ENCODE results near the gene AQP2. TPM values are rescaled to one million over a fixed set of nuclear protein-coding genes. Genes with fewer than 3 reads are reported as not detected.
A peak's percentile ranks its signal among the peaks of the same experiment; 100 is the strongest.

Gene AQP2
- total RNA-seq, 1 donor from 2014 or later = not detected

DNA sequence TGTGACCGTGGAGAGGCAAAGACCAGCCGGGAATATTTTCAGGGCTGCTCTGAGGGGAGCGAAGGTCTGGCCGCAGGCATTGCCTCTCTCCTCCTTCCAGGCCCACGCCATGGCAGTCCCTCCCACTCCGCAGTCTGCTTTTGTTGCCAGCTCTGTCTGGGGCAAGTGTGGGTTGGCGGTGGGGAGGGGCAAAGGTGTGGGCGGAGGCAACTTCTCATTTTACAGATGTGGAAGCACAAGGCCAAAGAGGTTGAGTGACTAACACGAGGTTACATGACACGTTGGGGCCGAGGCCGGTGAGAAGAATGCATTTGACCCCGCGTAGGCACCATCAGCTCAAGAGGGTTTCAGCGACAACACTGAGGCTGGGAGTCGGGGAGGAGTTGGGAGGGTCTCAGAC is 40.7 kb upstream of the AQP2 start:
- peak; percentile 88 for DNase-seq
- Histone ChIP-seq H3K4me3 (no peak overlapping the region), H3K27ac (no peak overlapping the region), H3K36me3 (no peaks in the 10 kb centered on the region), H3K4me1 (no peaks in the 10 kb centered on the region), H3K27me3 (no peaks in the 10 kb centered on the region), H3K9me3 (no peaks in the 10 kb centered on the region)
- TF ChIP-seq, protein P1, sequence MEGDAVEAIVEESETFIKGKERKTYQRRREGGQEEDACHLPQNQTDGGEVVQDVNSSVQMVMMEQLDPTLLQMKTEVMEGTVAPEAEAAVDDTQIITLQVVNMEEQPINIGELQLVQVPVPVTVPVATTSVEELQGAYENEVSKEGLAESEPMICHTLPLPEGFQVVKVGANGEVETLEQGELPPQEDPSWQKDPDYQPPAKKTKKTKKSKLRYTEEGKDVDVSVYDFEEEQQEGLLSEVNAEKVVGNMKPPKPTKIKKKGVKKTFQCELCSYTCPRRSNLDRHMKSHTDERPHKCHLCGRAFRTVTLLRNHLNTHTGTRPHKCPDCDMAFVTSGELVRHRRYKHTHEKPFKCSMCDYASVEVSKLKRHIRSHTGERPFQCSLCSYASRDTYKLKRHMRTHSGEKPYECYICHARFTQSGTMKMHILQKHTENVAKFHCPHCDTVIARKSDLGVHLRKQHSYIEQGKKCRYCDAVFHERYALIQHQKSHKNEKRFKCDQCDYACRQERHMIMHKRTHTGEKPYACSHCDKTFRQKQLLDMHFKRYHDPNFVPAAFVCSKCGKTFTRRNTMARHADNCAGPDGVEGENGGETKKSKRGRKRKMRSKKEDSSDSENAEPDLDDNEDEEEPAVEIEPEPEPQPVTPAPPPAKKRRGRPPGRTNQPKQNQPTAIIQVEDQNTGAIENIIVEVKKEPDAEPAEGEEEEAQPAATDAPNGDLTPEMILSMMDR (IDR thresholded peaks at IDR 0.05) = no peak
- intact Hi-C loops (cut with DNase I) = no loop called here
- ATAC-seq = peak; percentile 92

DNA sequence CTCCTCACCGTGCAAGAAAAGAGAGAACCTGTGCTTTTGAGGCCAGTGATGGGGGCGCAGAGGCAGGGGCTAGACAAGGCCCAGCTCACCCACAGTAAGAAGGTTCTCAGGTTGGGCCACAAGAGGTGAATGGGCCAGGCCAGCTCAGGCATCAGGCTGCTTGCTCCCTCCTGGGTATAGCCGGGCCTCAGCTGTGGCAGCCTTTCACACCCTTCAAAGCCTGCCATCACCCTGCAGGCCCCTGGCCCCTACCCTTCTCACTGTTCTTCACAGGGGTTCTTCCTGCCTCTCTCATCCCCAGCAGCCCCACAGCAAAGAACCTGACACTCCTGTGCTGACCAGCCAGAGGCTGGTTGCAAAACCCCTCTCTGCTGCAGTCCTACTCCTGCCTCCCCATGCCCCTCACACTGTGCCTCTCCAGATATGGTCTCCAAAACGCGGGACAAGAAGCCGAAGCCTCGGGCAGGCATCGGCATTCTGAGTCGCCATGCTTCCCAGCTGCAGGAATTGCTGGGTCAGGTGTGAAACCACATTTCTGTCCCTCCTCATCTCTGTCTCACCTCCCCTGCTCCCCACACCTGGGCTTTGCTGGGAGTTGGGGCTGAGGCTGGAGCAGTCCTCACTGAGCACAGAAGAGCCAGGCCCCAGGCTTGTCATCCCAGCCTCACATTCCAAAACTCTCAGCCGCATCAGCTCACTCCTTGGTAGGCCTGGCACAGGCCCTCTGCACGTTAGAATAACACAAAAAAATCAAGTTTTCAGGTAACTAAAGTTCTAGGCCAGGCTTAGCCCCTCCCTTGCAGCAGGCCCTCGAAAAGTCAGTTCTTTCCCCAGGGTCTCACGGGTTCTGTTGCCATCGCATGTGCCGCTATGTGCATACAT is 40.0 kb upstream of the AQP2 start:
- no peaks in the 10 kb centered on the region for H3K4me1 ChIP-seq
- ATAC-seq = no peak

DNA sequence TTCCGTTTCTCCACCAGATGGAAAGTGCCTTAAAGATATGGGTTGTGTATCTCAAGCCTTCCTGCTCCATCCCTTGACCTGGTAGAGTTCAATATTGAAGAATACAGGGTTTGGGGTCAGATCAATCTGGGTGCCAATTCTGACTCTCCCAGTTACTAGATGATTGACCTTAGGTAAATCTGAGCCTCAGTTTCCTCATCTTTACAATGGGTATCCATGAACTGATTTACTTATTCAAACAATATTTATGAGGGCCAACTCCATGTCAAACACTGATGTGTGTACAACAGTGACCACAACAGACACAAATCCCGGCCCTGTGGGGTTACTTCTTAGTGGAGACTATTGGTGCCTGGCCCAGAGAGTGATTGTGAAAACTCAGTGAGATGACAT is 39.3 kb upstream of the AQP2 start:
- intact Hi-C loops (cut with DNase I) = no loop called here
- no peak for ATAC-seq

More for the DNA sequence above, 40.0 kb upstream of the AQP2 start:
- no peaks in the 10 kb centered on the region for H3K27me3 ChIP-seq
- DNase-seq = peak; percentile 34
- no peaks in the 10 kb centered on the region for H3K36me3 ChIP-seq
- intact Hi-C loops (cut with DNase I) = no loop called here
- no peaks in the 10 kb centered on the region for H3K9me3 ChIP-seq
- TF ChIP-seq, protein P1 (IDR thresholded peaks at IDR 0.05) = no peak
- no peak overlapping the region for H3K4me3 ChIP-seq
- H3K27ac ChIP-seq = no peak overlapping the region

DNA sequence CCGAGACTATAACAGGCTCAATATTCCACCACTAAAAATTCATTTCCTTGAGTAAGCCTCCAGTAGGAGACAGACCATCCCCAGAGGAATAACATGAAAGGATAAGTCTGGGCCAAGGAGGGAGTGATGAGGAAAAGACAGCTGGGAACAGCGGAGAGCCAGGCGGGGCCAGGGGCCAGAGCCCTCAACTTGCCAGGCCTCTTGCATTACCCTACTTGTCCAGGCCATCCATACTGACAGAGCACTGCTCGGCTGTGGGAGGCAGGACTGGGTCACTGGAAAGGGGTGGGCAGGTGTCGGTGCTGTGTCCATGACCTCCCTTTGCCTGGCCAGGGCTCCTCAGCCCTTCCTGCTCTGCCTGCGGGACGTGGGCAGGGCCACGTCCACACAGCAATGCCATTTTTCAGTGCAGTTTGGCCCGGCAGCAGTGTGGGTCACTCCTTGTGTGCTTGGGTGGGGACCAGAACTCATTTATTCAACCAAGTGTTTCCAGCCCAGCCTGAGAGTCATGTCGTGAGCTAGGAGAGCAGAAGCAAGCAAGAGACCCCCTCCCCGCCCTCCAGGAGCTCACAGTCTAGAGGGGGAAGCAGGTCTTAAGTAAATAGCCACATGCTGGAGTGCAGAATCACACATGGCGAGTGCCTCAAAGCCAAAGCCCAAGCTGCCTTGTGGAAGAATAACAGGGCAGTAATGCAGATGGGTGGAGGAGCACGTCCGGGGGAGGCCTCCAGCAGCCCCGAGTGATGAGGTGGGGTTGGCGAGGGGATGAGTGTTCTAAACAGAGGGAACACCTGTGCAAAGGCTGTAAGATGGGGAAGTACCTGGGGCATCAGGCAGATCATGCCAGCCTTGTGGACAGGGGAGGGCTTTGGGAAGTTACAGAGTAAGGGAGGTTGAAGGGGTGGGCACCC is 37.9 kb upstream of the AQP2 start:
- intact Hi-C loops (cut with DNase I) = no loop called here
- H3K27me3 ChIP-seq = no peaks in the 10 kb centered on the region
- H3K4me3 ChIP-seq = no peak overlapping the region
- H3K4me1 ChIP-seq = no peaks in the 10 kb centered on the region
- no peaks in the 10 kb centered on the region for H3K9me3 ChIP-seq
- H3K27ac ChIP-seq = no peak overlapping the region
- ATAC-seq (no peak), DNase-seq (peak; percentile 49)
- TF ChIP-seq, protein P1 (IDR thresholded peaks at IDR 0.05) = no peak
- no peaks in the 10 kb centered on the region for H3K36me3 ChIP-seq

More for the DNA sequence above, 39.3 kb upstream of the AQP2 start:
- Histone ChIP-seq H3K4me3 (no peak overlapping the region), H3K36me3 (no peaks in the 10 kb centered on the region), H3K27me3 (no peaks in the 10 kb centered on the region), H3K4me1 (no peaks in the 10 kb centered on the region), H3K27ac (no peak overlapping the region), H3K9me3 (no peaks in the 10 kb centered on the region)
- no peak for DNase-seq
- TF ChIP-seq, protein P1 (IDR thresholded peaks at IDR 0.05) = no peak

DNA sequence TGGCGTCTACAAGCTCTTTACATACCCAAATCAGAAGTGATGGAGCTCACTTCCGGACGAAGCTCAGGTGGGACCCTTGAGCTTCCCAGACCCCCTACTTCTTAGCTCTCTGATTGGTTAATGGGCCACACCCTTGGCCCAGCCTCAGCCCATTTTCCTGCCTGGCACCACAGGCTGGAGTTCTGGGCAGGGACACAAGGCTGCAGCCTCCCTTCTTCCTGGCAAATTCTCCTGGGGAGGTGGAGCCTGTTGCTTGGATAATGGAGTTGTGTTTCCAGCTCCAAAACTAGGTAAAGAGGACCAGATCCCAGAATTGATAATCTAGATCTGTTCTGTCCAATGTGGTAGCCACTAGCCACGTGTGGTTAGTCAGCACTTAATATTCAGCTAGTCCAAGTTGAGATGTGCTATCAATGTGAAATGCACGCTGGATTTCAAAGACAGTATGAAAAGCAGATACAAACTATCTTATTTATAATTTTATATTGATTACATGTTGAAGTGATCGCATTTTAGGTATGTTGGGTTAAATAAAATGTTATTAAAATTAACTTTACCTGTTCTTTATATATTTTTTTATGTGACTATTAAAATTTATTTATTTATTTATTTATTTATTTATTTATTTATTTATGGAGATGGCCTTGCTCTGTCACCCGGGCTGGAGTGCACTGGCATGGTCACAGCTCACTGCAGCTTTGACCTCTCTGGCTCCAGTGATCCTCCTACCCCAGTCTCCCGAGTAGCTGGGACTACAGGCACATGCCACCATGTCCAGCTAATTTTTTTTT is 34.2 kb upstream of the AQP2 start:
- H3K36me3 ChIP-seq = no peaks in the 10 kb centered on the region
- peaks cover 8% of the 10 kb centered on the region for H3K4me1 ChIP-seq
- TF ChIP-seq, protein P1 (IDR thresholded peaks at IDR 0.05) = no peak
- H3K4me3 ChIP-seq = no peak overlapping the region
- ATAC-seq (no peak), DNase-seq (no peak)
- H3K9me3 ChIP-seq = no peaks in the 10 kb centered on the region
- H3K27ac ChIP-seq = no peak overlapping the region
- no peaks in the 10 kb centered on the region for H3K27me3 ChIP-seq
- intact Hi-C loops (cut with DNase I) = no loop called here
